Muscle layer of duodenum (tissue), 2 donors: ENCODE measurements around the gene BCAT1.

Experiments used
- H3K27ac ChIP-seq: one replicate; pipeline ENCODE4 v1.7.0; 2013; ENCODE audit warnings: mild to moderate bottlenecking, low read length
- H3K27me3 ChIP-seq: one replicate; pipeline ENCODE4 v1.7.0; 2013; ENCODE audit warnings: low read depth, mild to moderate bottlenecking, control low read depth, low read length
- H3K36me3 ChIP-seq, 2 donors: one replicate each; pipeline ENCODE4 v1.7.0; 2013; ENCODE audit warnings: low read length in 2 of 2, control low read depth in 1 of 2, mild to moderate bottlenecking in 1 of 2; ENCODE audit not compliant: insufficient read depth in 2 of 2, control insufficient read depth in 1 of 2
- H3K4me1 ChIP-seq, 2 donors: one replicate each; pipeline ENCODE4 v1.7.0; 2013; ENCODE audit warnings: low read length in 2 of 2, mild to moderate bottlenecking in 2 of 2, control low read depth in 1 of 2, moderate library complexity in 1 of 2; ENCODE audit not compliant: insufficient read depth in 2 of 2, control insufficient read depth in 1 of 2
- H3K4me3 ChIP-seq, 2 donors: one replicate each; pipeline ENCODE4 v1.7.0; 2013; ENCODE audit warnings: low read length in 2 of 2, low read depth in 1 of 2, mild to moderate bottlenecking in 1 of 2
- H3K9me3 ChIP-seq, 2 donors: one replicate each; pipeline ENCODE4 v1.7.0; 2013; ENCODE audit warnings: low read length in 2 of 2, control low read depth in 1 of 2, mild to moderate bottlenecking in 1 of 2; ENCODE audit not compliant: control insufficient read depth in 1 of 2
- donor health status: healthy.

BCAT1 gene

DNA sequence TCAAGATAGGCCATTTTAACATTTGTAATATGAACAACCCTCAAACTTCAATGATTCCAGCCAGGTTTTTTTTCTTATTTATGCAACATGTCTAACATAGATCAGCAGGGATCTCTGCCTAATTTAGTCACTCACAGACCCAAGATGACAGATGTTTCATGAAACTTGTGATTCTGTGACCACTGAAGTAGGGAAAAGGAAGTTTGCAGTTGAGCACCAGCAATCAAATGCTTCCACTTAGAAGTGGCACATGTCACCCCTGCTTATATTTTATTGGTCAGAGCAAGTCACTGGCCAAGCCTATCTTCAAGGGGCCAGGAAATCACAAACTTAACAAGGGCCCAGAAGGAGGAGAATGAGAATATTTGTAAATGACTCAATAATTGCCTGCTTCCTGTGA, 150.6 kb downstream of the BCAT1 start:
- no peak overlapping the region for H3K27ac ChIP-seq
- H3K4me1 ChIP-seq = no peaks in the 10 kb centered on the region

DNA sequence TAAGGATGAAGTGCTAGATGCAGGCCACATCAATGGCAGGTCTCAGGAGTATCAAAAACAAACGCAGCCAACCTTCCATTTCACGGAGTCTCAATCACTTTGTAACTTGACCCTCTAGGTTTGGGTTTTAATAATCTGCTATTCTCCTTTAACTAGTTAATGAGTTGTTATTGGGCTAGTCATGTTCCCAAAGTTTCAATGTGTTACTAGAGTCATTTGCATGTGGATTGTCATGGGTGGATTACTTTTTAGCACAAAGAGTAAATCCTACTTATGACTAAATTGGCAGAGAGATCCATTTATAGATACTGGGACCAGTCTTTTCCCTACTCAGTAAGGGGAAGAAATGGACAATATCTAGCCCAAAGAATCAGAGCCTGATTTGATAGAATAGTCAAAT, 151.0 kb downstream of the BCAT1 start:
- Histone ChIP-seq H3K4me1 (no peaks in the 10 kb centered on the region), H3K27me3 (no peaks in the 10 kb centered on the region), H3K9me3 (no peaks in the 10 kb centered on the region), H3K27ac (no peak overlapping the region), H3K4me3 (no peak overlapping the region), H3K36me3 (no peaks in the 10 kb centered on the region)

More for the DNA sequence above, 150.6 kb downstream of the BCAT1 start:
- Histone ChIP-seq H3K9me3 (no peaks in the 10 kb centered on the region), H3K27me3 (no peaks in the 10 kb centered on the region), H3K4me3 (no peak overlapping the region), H3K36me3 (no peaks in the 10 kb centered on the region)

DNA sequence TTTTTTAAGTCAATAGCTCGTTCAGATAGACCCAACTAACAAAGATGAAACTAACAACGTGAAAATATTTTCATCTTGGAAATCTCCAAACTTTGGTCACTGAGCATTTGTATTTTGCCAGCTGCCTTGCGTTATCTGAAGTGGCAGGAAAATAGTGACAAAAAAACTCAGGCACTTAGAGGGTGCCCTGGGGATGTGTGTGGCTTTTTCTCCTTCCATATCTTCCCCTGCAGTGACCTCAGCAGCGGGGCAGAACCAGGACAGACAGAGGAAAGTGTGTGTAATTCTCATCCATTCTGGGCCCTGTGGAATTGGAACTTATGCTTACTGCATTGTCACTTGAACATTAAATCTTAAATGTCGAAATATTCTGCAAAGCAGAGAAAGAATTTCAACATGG, 152.0 kb downstream of the BCAT1 start:
- no peak overlapping the region for H3K27ac ChIP-seq
- H3K4me3 ChIP-seq = no peak overlapping the region
- no peaks in the 10 kb centered on the region for H3K4me1 ChIP-seq
- H3K9me3 ChIP-seq = no peaks in the 10 kb centered on the region
- no peaks in the 10 kb centered on the region for H3K36me3 ChIP-seq
- H3K27me3 ChIP-seq = no peaks in the 10 kb centered on the region

DNA sequence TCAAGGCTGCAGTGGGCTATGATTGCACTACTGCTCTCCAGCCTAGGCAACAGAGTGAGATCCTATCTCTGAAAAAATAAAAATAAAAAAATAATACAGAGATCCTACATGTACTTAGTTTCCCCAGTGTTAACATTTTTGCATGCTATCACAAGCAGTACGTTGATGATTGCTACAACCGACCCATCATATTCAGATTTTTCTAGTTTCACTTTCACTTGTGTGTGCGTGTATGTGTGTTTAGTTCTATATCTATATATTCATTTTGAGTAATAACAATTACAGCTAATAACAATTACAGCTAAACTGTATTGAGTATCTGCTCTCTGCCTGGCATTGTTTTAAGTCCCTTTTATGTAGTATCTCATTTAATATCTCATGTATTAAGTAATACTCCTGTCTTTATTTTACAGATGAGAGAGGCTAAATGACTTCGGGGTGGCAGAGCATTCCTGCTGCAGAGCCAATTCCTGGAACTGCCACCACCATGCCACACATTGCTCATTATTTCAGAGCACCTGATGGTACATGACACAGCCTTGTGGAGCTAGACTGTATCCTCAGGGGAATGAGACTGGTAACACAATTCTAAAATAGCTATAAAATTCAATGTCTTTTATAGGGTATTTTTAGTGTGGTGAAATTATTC, 153.1 kb downstream of the BCAT1 start:
- H3K36me3 ChIP-seq = no peaks in the 10 kb centered on the region
- H3K4me1 ChIP-seq = no peaks in the 10 kb centered on the region
- H3K27me3 ChIP-seq = no peaks in the 10 kb centered on the region
- H3K27ac ChIP-seq = no peak overlapping the region
- H3K4me3 ChIP-seq = peak overlapping the region; percentile 24 to 51
- H3K9me3 ChIP-seq = no peaks in the 10 kb centered on the region

DNA sequence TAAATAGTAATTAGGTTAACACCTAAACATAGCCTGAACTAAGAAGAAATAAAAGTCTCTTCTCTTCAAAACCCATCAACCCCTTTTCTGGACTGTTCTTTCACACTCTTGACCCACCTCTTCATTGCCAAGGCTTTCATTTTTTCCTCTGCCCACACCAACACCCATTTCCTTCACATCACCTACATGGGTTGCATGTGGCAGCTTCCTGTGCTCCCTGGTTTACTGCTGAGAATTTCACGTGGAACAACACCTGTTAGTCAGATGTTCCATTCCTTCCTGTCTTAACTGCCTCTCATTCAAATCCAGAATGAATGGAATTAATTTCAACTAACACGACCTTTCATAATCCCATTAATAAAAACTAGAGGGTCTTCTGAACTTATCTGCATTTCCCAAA, 157.3 kb downstream of the BCAT1 start:
- H3K4me3 ChIP-seq = no peak overlapping the region
- H3K9me3 ChIP-seq = no peaks in the 10 kb centered on the region
- no peaks in the 10 kb centered on the region for H3K27me3 ChIP-seq
- no peaks in the 10 kb centered on the region for H3K36me3 ChIP-seq
- no peak overlapping the region for H3K27ac ChIP-seq
- H3K4me1 ChIP-seq = no peaks in the 10 kb centered on the region

DNA sequence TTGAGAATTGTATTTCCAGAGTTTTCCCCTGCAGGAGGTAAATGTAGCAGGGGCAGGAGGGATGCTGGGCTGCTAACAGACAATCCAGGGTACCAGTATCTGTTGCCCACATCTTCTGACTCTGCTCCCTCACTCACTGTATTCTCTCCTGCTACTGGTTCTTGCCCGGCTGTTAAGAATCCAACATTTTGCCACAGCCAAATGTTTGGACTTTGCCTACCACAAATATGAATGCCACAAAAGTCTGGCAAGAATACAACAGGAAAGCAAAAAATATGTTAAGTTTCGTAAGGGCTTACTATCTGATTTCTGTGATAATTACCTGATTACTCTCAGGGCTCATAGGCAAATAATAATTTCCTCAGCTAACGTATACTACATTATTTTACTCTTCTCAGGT, 160.0 kb downstream of the BCAT1 start:
- Histone ChIP-seq H3K36me3 (no peaks in the 10 kb centered on the region), H3K4me1 (no peaks in the 10 kb centered on the region), H3K4me3 (no peak overlapping the region), H3K9me3 (no peaks in the 10 kb centered on the region), H3K27me3 (no peaks in the 10 kb centered on the region), H3K27ac (no peak overlapping the region)

DNA sequence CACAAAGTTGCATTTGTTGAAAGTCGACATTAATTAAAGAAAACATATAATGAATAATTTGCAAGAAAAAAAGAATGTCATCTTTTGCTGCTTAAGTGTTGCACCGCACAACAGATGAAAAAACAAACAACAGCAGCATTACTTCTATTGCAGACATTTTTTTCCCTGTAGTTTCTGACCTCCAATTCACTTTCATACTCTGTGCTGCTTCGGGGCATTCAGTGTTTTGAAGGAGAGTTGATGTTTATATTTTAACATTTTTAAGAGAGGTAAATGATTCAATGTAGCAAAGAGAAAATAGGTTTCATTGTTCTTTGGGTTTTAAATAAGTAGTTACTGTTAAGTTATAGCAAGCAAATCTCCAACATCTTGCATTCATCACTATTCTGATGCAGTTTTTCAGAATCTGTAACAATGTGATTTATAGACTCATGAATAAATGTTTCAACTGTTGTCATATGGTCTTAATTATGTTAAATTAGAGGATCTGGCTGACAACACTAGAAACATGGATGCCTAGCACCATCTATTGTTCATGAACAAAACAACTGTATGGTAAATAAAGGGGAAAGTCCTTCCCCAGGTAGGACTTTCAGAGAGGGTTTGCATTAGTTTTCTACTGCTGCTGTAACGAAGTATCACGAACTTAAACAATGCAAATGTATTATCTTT, 168.1 kb downstream of the BCAT1 start:
- Histone ChIP-seq H3K9me3 (no peaks in the 10 kb centered on the region), H3K27me3 (no peaks in the 10 kb centered on the region), H3K4me3 (no peak overlapping the region), H3K27ac (no peak overlapping the region), H3K36me3 (no peaks in the 10 kb centered on the region), H3K4me1 (peaks cover 0 to 5% of the 10 kb centered on the region in 2 donors)

DNA sequence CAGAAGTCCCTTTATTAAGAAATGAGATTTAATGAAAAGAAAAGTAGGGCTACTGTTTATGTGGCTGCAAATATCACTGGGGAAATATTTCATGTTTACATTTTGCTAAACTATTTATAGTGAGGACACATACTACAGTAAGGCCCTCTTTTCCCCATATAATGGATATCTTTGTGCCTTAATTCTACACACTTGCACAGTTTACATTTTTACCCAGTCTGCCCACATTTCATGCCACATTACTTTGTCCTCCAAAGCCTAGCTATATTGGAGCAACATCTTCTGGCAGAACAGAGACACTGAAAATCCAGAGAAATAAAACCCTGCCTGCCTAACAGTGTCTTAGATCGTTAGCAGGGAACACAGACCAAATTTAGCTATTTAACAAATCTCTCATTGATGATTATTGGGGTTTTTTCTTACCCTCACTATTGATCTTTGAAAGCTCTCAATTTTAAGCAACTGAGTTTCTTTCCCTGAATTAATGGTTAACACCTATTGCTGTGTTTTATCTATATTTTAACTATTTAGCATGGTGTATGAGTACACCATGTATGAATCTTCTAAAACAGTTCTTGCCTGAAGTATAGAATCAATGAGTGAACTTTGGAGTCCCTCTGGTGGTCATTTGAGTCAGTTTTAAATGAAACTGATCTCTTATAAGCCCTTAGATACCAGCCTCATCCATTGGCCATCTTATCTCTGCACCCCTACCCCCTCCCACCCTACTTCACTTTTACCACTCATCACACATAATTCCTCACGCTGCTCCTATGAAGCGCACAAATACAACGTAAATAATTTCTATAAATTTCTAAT, 170.2 kb downstream of the BCAT1 start:
- Histone ChIP-seq H3K27ac (no peak overlapping the region), H3K36me3 (no peaks in the 10 kb centered on the region), H3K4me3 (no peak overlapping the region), H3K9me3 (no peaks in the 10 kb centered on the region), H3K4me1 (peaks cover 0 to 5% of the 10 kb centered on the region in 2 donors), H3K27me3 (no peaks in the 10 kb centered on the region)

DNA sequence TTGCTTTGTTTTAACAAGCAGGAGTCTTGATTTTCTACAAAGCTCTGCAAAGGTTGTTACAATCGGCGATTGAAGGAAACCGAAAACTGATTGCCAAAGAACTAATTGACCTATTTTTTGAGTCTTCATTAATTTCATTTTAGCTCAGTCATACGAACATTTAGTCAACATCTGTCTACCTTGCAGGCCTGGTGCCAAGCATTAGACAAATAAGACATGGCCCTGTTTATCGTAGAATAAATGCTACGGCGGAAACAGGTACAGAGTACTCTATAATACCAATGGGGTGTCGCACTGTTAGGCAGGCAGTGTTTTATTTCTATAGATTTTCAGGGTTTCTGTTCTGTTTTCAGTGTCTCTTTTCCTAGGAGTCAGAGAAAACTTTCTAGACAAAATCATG, 171.5 kb downstream of the BCAT1 start:
- Histone ChIP-seq H3K27ac (no peak overlapping the region), H3K36me3 (no peaks in the 10 kb centered on the region), H3K4me3 (no peak overlapping the region), H3K27me3 (no peaks in the 10 kb centered on the region), H3K4me1 (peaks cover 0 to 5% of the 10 kb centered on the region in 2 donors), H3K9me3 (no peaks in the 10 kb centered on the region)

DNA sequence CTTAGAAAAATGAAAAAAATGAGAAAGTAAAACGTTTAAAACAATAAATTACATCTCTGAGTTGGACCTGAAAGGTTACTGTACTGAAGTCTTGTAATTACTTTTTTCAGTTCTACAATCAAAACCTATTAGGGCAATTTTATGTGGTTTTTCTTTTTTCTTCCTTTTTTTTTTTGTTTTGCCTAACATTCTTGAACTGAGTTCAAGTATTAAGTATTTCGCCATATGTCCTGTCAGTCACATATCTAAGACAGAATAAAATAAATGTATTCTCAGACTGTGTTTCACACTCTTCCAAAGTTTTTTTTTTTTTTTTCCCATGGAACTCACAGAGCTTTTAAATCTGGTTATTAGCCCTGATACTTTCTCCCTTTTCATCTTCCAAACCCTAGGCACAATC, 172.0 kb downstream of the BCAT1 start:
- no peak overlapping the region for H3K4me3 ChIP-seq
- H3K27me3 ChIP-seq = no peaks in the 10 kb centered on the region
- no peaks in the 10 kb centered on the region for H3K9me3 ChIP-seq
- no peak overlapping the region for H3K27ac ChIP-seq
- peaks cover 0 to 5% of the 10 kb centered on the region in 2 donors for H3K4me1 ChIP-seq
- H3K36me3 ChIP-seq = no peaks in the 10 kb centered on the region

DNA sequence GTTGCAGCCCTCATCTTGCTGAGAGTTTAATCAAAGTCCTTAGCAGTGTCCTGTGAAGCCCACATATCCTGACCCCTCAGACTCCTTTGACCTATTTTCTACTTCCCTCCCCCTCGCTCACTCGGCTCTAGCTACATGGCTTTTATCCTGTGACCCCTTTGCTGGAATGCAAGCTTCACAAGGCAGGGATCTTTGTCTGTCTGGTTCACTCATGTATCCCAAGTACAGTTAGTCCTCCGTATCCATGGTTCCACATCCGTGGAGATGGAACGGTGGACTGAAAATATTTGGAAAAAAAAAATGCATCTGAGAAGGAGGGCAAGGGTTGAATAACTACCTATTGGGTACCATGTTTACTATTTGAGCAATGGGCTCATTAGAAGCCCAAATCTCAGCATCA, 173.8 kb downstream of the BCAT1 start:
- Histone ChIP-seq H3K27ac (no peak overlapping the region), H3K36me3 (no peaks in the 10 kb centered on the region), H3K4me3 (no peak overlapping the region), H3K27me3 (no peaks in the 10 kb centered on the region), H3K9me3 (no peaks in the 10 kb centered on the region), H3K4me1 (peaks cover 0 to 5% of the 10 kb centered on the region in 2 donors)
